Kidney epithelial cell (primary cell): Measurements from ENCODE around the gene FBXW11. TPM values are rescaled to one million over a fixed set of nuclear protein-coding genes. Genes with fewer than 3 reads are reported as not detected.

Source experiments
- DNase-seq: peaks from one replicate; pipeline ENCODE4 v3.0.0-alpha.2; 2010; ENCODE audit warnings: low read depth
- H3K27me3 ChIP-seq: 2 replicates; pipeline ENCODE4 v1.6.0; 2011; ENCODE audit warnings: low read length; ENCODE audit not compliant: control insufficient read depth, insufficient read depth
- H3K36me3 ChIP-seq: 2 replicates; pipeline ENCODE4 v1.5.1; 2011; ENCODE audit warnings: low read length; ENCODE audit not compliant: control insufficient read depth, insufficient read depth
- H3K4me3 ChIP-seq: 2 replicates; pipeline ENCODE4 v1.5.1; 2011; ENCODE audit warnings: low read depth, mild to moderate bottlenecking, control low read depth, low read length
- total RNA-seq: library from RNA; depleted of rRNA; stranded (reverse); fragments of >200 nt; gene quantifications from 2 replicates; pipeline ENCODE4 v1.2.3, GENCODE V29; 2015
- TF ChIP-seq, protein P1 (sequence below): IDR thresholded peaks from 2 replicates; pipeline ENCODE4 v1.5.1; 2011; ENCODE audit warnings: mild to moderate bottlenecking, moderate library complexity, low read length, control low read depth, inconsistent platforms; ENCODE audit not compliant: insufficient read depth, poor library complexity, severe bottlenecking

Gene FBXW11
- total RNA-seq, 1 donor from 2014 or later = 75.1 TPM

GRCh38 chr5:171989946-171990712 is 16.3 kb downstream of the FBXW11 start:
- H3K36me3 ChIP-seq = no peaks in the 10 kb centered on the region

DNA sequence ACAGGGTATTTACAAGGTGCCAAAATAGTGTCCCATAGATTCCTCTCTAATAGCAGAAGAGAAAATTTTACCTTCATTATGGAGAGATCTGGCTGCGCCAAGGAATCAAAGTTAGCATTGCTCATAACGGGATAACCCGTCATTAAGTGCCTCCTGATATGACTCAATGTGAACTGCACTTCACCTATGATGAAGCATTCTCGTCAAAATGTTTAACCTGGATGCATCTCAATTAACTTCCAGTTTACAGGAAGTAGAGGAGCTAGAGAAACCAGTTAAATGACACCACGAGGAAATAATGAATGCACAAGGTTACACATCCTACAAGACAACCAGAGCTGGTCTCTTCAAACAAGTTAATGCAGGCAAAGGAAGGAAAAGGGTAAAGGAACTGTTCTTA is 17.2 kb downstream of the FBXW11 start:
- Histone ChIP-seq H3K36me3 (no peaks in the 10 kb centered on the region), H3K27me3 (no peaks in the 10 kb centered on the region), H3K4me3 (no peak overlapping the region)
- TF ChIP-seq, protein P1, sequence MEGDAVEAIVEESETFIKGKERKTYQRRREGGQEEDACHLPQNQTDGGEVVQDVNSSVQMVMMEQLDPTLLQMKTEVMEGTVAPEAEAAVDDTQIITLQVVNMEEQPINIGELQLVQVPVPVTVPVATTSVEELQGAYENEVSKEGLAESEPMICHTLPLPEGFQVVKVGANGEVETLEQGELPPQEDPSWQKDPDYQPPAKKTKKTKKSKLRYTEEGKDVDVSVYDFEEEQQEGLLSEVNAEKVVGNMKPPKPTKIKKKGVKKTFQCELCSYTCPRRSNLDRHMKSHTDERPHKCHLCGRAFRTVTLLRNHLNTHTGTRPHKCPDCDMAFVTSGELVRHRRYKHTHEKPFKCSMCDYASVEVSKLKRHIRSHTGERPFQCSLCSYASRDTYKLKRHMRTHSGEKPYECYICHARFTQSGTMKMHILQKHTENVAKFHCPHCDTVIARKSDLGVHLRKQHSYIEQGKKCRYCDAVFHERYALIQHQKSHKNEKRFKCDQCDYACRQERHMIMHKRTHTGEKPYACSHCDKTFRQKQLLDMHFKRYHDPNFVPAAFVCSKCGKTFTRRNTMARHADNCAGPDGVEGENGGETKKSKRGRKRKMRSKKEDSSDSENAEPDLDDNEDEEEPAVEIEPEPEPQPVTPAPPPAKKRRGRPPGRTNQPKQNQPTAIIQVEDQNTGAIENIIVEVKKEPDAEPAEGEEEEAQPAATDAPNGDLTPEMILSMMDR = no peak
- DNase-seq = no peak

More at GRCh38 chr5:171989946-171990712, 16.3 kb downstream of the FBXW11 start:
- TF ChIP-seq, protein P1 = no peak
- Histone ChIP-seq H3K4me3 (no peak overlapping the region), H3K27me3 (no peaks in the 10 kb centered on the region)
- DNase-seq = no peak

- TF ChIP-seq, protein P1 = no peak
- H3K27me3 ChIP-seq = no peaks in the 10 kb centered on the region
- no peak for DNase-seq
- H3K4me3 ChIP-seq = no peak overlapping the region
- no peaks in the 10 kb centered on the region for H3K36me3 ChIP-seq
These were observed 19.7 kb downstream of the FBXW11 start for GRCh38 chr5:171986772-171987171.

- no peak overlapping the region for H3K4me3 ChIP-seq
- TF ChIP-seq, protein P1 = no peak
- H3K36me3 ChIP-seq = no peaks in the 10 kb centered on the region
- peak; percentile 48 for DNase-seq
- no peaks in the 10 kb centered on the region for H3K27me3 ChIP-seq
These were observed 21.6 kb downstream of the FBXW11 start for GRCh38 chr5:171984748-171985419.

DNA sequence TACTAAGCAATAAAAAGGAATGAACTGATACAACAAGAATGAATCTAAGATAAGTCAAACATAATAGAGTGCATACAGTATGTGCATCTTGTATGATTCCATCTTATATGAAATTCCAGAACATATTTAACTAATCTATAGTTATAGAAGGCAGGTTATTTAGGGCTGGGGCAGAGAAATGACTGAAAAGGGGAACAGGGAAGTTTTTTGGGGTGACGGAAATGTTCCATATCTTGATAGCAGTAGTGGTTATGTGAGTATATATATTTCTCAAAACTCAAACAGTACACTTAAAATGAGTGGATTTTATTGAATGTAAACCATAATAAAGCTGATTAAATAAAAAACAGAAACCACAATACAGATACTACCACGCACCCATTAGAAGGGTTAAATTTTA is 24.6 kb downstream of the FBXW11 start:
- no peaks in the 10 kb centered on the region for H3K36me3 ChIP-seq
- TF ChIP-seq, protein P1 = no peak
- H3K27me3 ChIP-seq = no peaks in the 10 kb centered on the region
- DNase-seq = no peak
- H3K4me3 ChIP-seq = no peak overlapping the region
